K562 (cell line): ENCODE data around the gene KRTCAP2. TPM values are rescaled to one million over a fixed set of nuclear protein-coding genes. Genes with fewer than 3 reads are reported as not detected.

ENCODE experiments used
- ATAC-seq: fragments of 200-7000 bp; cut with Tn5 transposase; 3 replicates; pipeline ENCODE4 v1.9.1; 2020; ENCODE audit warnings: moderate library complexity
- BruUV-seq: library from RNA; stranded (reverse); fragments of 400-500 nt; replicated peaks from 2 replicates; lab custom pipeline; 2021; lab: Mats Ljungman, UMichigan
- CTCF ChIA-PET: fragments of 300-600 bp; formaldehyde crosslinking; extraction: SDS; loops from one replicate; lab custom pipeline; 2021; ENCODE audit warnings: low intra/inter-chr PET ratio; lab: Yijun Ruan, JAX
- POLR2A ChIA-PET: fragments of 300-600, 350-650 bp; sonication (Branson Sonifier 250); formaldehyde crosslinking; extraction: SDS; loops from one replicate; lab custom pipeline; 2021; ENCODE audit warnings: antibody characterized with exemption, inconsistent platforms; lab: Yijun Ruan, JAX
- DNase-seq, 4 experiments: peaks; one replicate each; pipeline versions ENCODE4 v3.0.0 to v3.0.0-alpha.2; 2011 to 2018; ENCODE audit warnings: low spot score in 3 of 4, mixed read lengths in 3 of 4; ENCODE audit errors: extremely low read depth in 1 of 4
- FAIRE-seq: peaks from 2 replicates; lab custom pipeline; 2011; peaks lifted over from hg19 to GRCh38; lab: Jason Lieb, UNC
- H2AFZ ChIP-seq: 2 replicates; pipeline ENCODE4 v1.6.0; 2011; ENCODE audit warnings: low read depth, low read length, control low read depth, inconsistent platforms
- H3K27ac ChIP-seq: fragments of 200-600 bp; 3 replicates; pipeline ENCODE4 v1.8.0; 2011; ENCODE audit warnings: low read depth, mild to moderate bottlenecking, control low read depth, inconsistent platforms, low read length, moderate library complexity, mixed read lengths; ENCODE audit errors: extremely low read depth
- H3K27me3 ChIP-seq, 2 experiments: fragments of 300-600 bp in 1 of 2; 2 replicates in 1 of 2; 3 replicates in 1 of 2; pipeline versions ENCODE4 v1.6.0 to v1.8.0; 2011; ENCODE audit warnings: inconsistent platforms in 2 of 2, low read length in 2 of 2, mild to moderate bottlenecking in 1 of 2, mixed read lengths in 1 of 2, moderate library complexity in 1 of 2; ENCODE audit not compliant: control insufficient read depth in 2 of 2, insufficient read depth in 2 of 2
- H3K36me3 ChIP-seq: fragments of 300-600 bp; 3 replicates; pipeline ENCODE4 v1.8.0; 2011; ENCODE audit warnings: mild to moderate bottlenecking, low read length, inconsistent platforms; ENCODE audit not compliant: control insufficient read depth, insufficient read depth
- H3K4me1 ChIP-seq, 2 experiments: fragments of 200-600 bp in 1 of 2; replicated peaks in 1 of 2; 2 replicates in 1 of 2; 3 replicates in 1 of 2; pipeline versions ENCODE4 v1.5.1 to v1.8.0; 2011; ENCODE audit warnings: inconsistent platforms in 2 of 2, low read length in 2 of 2, mild to moderate bottlenecking in 1 of 2, mixed read lengths in 1 of 2, moderate library complexity in 1 of 2; ENCODE audit not compliant: control insufficient read depth in 2 of 2, insufficient read depth in 2 of 2
- H3K4me2 ChIP-seq: 2 replicates; pipeline ENCODE4 v1.6.1; 2011; ENCODE audit warnings: low read length, control low read depth, inconsistent platforms, mixed read lengths; ENCODE audit not compliant: insufficient read depth
- H3K4me3 ChIP-seq: fragments of 200-600 bp; sonication (generic), shearing (Covaris generic); 2 replicates; pipeline ENCODE4 v1.5.1; 2016; ENCODE audit warnings: control low read depth, inconsistent platforms
- H3K79me2 ChIP-seq: fragments of 200-600 bp; 3 replicates; pipeline ENCODE4 v1.8.0; 2011; ENCODE audit warnings: low read length, inconsistent platforms; ENCODE audit not compliant: control insufficient read depth, insufficient read depth
- H3K9ac ChIP-seq, 2 experiments: 2 replicates each; pipeline versions ENCODE4 v1.6.0 to v1.6.1; 2011; ENCODE audit warnings: low read depth in 2 of 2, low read length in 2 of 2, control low read depth in 1 of 2, inconsistent platforms in 1 of 2, mild to moderate bottlenecking in 1 of 2, mixed read lengths in 1 of 2; ENCODE audit not compliant: insufficient read depth in 1 of 2
- H3K9me1 ChIP-seq: one replicate; pipeline ENCODE4 v1.6.0; 2011; ENCODE audit warnings: inconsistent platforms, mild to moderate bottlenecking, low read length, moderate library complexity; ENCODE audit not compliant: control insufficient read depth, insufficient read depth
- H3K9me3 ChIP-seq: replicated peaks from 2 replicates; pipeline ENCODE4 v1.5.1; 2011; ENCODE audit warnings: low read depth, low read length, inconsistent platforms; ENCODE audit not compliant: control insufficient read depth, insufficient read depth
- H4K20me1 ChIP-seq: replicated peaks from 2 replicates; pipeline ENCODE4 v1.6.1; 2011; ENCODE audit warnings: low read length, inconsistent platforms, mixed read lengths; ENCODE audit not compliant: control insufficient read depth, insufficient read depth
- ERF ChIP-seq: fragments of 450-650 bp; formaldehyde crosslinking; IDR thresholded peaks from 2 replicates; pipeline ENCODE4 v1.4.0; 2020; ENCODE audit warnings: mild to moderate bottlenecking, mixed read lengths
- RBM34 ChIP-seq: fragments of 200-400 bp; formaldehyde crosslinking; IDR thresholded peaks from 2 replicates; pipeline ENCODE4 v1.6.1; 2018; ENCODE audit warnings: low read length, borderline replicate concordance; ENCODE audit not compliant: insufficient read depth
- WGBS: fragments of 100-300 bp; shearing (Covaris generic); methylation state at CpG from one replicate; pipeline ENCODE4 v1.1.6; 2016; ENCODE audit warnings: low coverage, mixed read lengths; ENCODE audit not compliant: insufficient coverage; ENCODE audit errors: missing lambda C conversion rate; 5-methylcytosine and 5-hydroxymethylcytosine counted together
- in situ Hi-C: fragments of 300-500 bp; cut with MboI; formaldehyde crosslinking; loops from 4 replicates; pipeline ENCODE4 v1.15.0; 2018; ENCODE audit warnings: inconsistent platforms, mixed read lengths
- intact Hi-C: fragments of 100-400 bp; cut with micrococcal nuclease; formaldehyde crosslinking; loops from 2 replicates; pipeline ENCODE4 v1.14.2; 2022
- polyA plus RNA-seq, 8 experiments: library from polyadenylated mRNA; depleted of rRNA in 4 of 8; stranded (reverse) in 5 of 8; unstranded in 3 of 8; fragments of >200 nt; fragmentation: Nextera tagmentation in 2 of 8; fragmentation: Illumina TruSeq in 1 of 8; extraction: Ambion mirVana in 2 of 8; extraction: Trizol in 1 of 8; gene quantifications; 2 replicates each; pipeline versions ENCODE4 v1.2.1 to v1.2.3, GENCODE V29; 2011 to 2014; ENCODE audit warnings: inconsistent platforms in 1 of 8, missing spikeins in 1 of 8
- total RNA-seq, 7 experiments: library from RNA; depleted of rRNA in 6 of 7; stranded (reverse); fragments of >200 nt in 6 of 7; fragmentation: Illumina TruSeq in 2 of 7; extraction: Trizol in 2 of 7; gene quantifications; 2 replicates each; pipeline versions ENCODE4 v1.2.1 to v1.2.3, GENCODE V29; 2011 to 2021; ENCODE audit warnings: low replicate concordance in 1 of 7
- TF ChIP-seq, protein P1 (sequence below): sonication (generic); formaldehyde crosslinking; IDR thresholded peaks from 2 replicates; pipeline ENCODE4 v1.8.1; 2023; ENCODE audit warnings: mild to moderate bottlenecking, missing genetic modification reagents

The KRTCAP2 gene
- total and polyA plus RNA-seq, 9 of the 15 experiments (the other 6 are each of a cell fraction or from before 2014, with no cell fraction given) = 126 to 436 (median 244) TPM

DNA sequence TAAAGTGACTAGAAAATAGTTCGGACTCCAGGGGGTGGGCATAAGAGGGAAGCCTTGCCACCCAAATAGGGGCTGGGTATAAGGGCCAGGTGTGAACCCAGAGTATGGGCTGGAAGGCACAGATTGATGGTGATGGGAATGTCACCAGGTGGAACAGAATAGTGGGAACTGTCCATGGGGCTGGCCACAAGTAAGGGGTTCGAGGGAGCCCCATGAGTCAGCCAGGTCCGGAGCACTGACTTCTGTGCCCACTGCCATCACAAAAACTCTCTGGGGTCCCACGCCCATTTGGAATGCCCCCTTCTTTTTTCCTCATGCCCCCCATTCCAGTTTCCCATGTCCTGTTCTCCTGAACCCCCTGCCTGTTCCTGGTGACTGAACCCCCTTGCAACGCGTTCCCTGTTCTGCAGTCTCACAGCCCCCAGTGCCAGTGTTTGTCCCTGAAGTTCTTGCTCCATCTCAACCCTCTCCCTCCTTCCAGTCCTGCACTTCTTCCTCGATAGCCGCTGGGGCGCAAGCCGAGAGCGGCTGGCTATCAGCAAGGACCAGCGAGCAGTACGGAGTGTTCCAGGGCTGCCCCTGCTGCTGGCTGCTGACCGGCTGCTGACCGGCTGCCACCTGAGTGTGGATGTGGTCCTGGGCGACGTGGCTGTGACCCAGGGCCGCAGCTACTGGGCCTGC lies 8.4 kb upstream of the KRTCAP2 start:
- no peak overlapping the region for H2AFZ ChIP-seq
- no peaks in the 10 kb centered on the region for H3K9me1 ChIP-seq
- DNase-seq (no peak), FAIRE-seq (no peak), ATAC-seq (no peak)
- H3K36me3 ChIP-seq = no peaks in the 10 kb centered on the region
- POLR2A ChIA-PET = interaction anchor here (1.4 kb wide), 1 partner anchor 11 kb away, joined by 3 read pairs; no protein-coding TSS in a partner anchor
- no peaks in the 10 kb centered on the region for H3K27me3 ChIP-seq
- in situ Hi-C loops (no loop called here), intact Hi-C loops (no loop called here)
- CTCF ChIA-PET = no interaction called here
- no peak overlapping the region for H3K27ac ChIP-seq
- peaks cover 9 to 58% of the 10 kb centered on the region in 2 experiments for H3K4me1 ChIP-seq
- peak overlapping the region in 1 of 2 experiments; percentile 73; a peak in 2 of 4 replicates for H3K9ac ChIP-seq
- no peaks in the 10 kb centered on the region for H3K9me3 ChIP-seq
- WGBS = 36% methylated on average over 18 of the region's 18 CpGs
- TF ChIP-seq ERF (CRISPR knock-in tag) = no peak
- TF ChIP-seq, protein P1, sequence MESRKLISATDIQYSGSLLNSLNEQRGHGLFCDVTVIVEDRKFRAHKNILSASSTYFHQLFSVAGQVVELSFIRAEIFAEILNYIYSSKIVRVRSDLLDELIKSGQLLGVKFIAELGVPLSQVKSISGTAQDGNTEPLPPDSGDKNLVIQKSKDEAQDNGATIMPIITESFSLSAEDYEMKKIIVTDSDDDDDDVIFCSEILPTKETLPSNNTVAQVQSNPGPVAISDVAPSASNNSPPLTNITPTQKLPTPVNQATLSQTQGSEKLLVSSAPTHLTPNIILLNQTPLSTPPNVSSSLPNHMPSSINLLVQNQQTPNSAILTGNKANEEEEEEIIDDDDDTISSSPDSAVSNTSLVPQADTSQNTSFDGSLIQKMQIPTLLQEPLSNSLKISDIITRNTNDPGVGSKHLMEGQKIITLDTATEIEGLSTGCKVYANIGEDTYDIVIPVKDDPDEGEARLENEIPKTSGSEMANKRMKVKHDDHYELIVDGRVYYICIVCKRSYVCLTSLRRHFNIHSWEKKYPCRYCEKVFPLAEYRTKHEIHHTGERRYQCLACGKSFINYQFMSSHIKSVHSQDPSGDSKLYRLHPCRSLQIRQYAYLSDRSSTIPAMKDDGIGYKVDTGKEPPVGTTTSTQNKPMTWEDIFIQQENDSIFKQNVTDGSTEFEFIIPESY = peak; percentile 41; the same call in 1 of the 2 replicates
- no peak for TF ChIP-seq RBM34
- BruUV-seq = no TSS peak
- no peak overlapping the region for H3K4me2 ChIP-seq
- H4K20me1 ChIP-seq = no peaks in the 10 kb centered on the region
- H3K4me3 ChIP-seq = no peak overlapping the region
- H3K79me2 ChIP-seq = no peaks in the 10 kb centered on the region
